ENCODE data around the gene RBM4.
A peak's percentile ranks its signal among the peaks of the same experiment; 100 is the strongest.

Gene RBM4

DNA sequence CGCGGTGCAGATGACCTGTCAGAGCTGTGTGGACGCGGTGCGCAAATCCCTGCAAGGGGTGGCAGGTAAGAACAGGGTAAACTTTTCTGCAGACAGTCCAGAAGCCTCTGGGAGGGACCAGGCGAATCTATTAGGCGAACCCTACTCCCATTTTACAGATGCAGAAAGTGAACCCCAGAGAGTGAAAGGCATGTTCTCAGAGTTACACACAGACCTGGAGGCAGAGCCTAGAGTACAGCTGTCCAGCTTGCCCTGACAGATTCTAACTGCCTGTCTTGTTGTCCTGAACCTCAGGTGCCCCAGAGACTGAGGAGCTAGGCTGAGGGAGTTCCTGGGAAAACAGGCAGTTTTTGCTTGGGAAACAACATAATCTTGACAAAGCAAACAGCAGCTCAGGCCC lies 44.9 kb upstream of the RBM4 start:
- no peaks in the 10 kb centered on the region for H3K36me3 ChIP-seq (ENCODE audit: control insufficient read depth, low read length)
- H3K9me2 ChIP-seq (replicated peaks; ENCODE audit: control insufficient read depth, low read length) = no peaks in the 10 kb centered on the region
- no peaks in the 10 kb centered on the region for H4K20me1 ChIP-seq (ENCODE audit: control insufficient read depth, insufficient read depth, low read depth, low read length)
- H3K27ac ChIP-seq (ENCODE audit: low read depth, low read length) = no peak overlapping the region
- H3F3A ChIP-seq (ENCODE audit: control insufficient read depth, insufficient read depth) = no peaks in the 10 kb centered on the region
- no peak for TF ChIP-seq EZH2phosphoT487 (IDR thresholded peaks at IDR 0.05; ENCODE audit: borderline replicate concordance, low read length)
- TF ChIP-seq, protein P1, sequence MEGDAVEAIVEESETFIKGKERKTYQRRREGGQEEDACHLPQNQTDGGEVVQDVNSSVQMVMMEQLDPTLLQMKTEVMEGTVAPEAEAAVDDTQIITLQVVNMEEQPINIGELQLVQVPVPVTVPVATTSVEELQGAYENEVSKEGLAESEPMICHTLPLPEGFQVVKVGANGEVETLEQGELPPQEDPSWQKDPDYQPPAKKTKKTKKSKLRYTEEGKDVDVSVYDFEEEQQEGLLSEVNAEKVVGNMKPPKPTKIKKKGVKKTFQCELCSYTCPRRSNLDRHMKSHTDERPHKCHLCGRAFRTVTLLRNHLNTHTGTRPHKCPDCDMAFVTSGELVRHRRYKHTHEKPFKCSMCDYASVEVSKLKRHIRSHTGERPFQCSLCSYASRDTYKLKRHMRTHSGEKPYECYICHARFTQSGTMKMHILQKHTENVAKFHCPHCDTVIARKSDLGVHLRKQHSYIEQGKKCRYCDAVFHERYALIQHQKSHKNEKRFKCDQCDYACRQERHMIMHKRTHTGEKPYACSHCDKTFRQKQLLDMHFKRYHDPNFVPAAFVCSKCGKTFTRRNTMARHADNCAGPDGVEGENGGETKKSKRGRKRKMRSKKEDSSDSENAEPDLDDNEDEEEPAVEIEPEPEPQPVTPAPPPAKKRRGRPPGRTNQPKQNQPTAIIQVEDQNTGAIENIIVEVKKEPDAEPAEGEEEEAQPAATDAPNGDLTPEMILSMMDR (IDR thresholded peaks at IDR 0.05; ENCODE audit: low read depth, low read length, poor library complexity, severe bottlenecking) = no peak
- no peaks in the 10 kb centered on the region for H3K9me3 ChIP-seq (ENCODE audit: control insufficient read depth, insufficient read depth, low read length)
- peaks cover 27% of the 10 kb centered on the region for H3K4me1 ChIP-seq (ENCODE audit: control insufficient read depth, low read length)
- H3K27me3 ChIP-seq (ENCODE audit: control insufficient read depth, low read length) = 0 out of 2 replicates have a peak, but pooled peaks cover 4% of the 10 kb centered on the region
- H3K4me3 ChIP-seq (ENCODE audit: low read length) = peak overlapping the region; percentile 99
- peak overlapping the region; percentile 99 for H3K4me2 ChIP-seq (ENCODE audit: low read length)
- H3K79me2 ChIP-seq (ENCODE audit: control insufficient read depth, low read length) = peaks cover 20% of the 10 kb centered on the region

DNA sequence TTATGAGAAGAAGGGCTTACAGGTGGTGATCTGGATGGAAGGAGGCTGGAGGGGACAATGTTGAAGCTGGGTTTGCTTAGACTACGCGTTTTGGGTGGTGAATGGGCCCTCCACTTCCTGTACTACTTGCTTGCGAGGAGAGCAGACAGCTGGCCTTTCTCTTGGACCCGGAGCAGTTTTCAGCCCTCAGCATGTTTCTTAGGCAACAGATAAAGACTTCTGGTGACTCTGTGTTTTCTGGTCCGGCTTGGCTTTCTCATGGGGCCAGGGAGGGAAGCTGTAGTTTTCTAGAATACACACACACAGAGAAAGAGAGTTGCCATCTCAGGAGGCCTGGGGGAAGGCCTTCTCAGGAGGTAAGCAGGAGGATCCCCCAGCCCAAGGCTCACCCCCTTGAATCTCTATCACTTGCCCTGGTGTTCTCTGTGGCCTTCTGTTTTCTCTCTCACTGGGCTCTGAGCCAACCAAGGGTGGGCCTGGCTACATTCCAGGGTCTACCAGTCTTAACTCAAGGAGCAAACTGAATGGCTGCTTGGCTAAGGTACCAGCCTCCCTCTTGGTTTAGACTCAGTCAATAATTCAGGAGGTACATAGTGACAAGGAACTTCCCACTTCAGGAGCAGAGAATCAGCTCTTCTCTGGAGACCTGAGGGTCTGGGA lies 43.1 kb upstream of the RBM4 start:
- Histone ChIP-seq H3K79me2 (ENCODE audit: control insufficient read depth, low read length) (peaks cover 20% of the 10 kb centered on the region), H3K4me2 (ENCODE audit: low read length) (0 out of 2 replicates have a peak overlapping the region, but pooled peaks have one; percentile 4), H3K9me2 (replicated peaks; ENCODE audit: control insufficient read depth, low read length) (no peaks in the 10 kb centered on the region), H3K27ac (ENCODE audit: low read depth, low read length) (no peak overlapping the region), H3K4me3 (ENCODE audit: low read length) (no peak overlapping the region), H3K4me1 (ENCODE audit: control insufficient read depth, low read length) (peaks cover 36% of the 10 kb centered on the region), H3K27me3 (ENCODE audit: control insufficient read depth, low read length) (0 out of 2 replicates have a peak, but pooled peaks cover 4% of the 10 kb centered on the region), H4K20me1 (ENCODE audit: control insufficient read depth, insufficient read depth, low read depth, low read length) (no peaks in the 10 kb centered on the region), H3K9me3 (ENCODE audit: control insufficient read depth, insufficient read depth, low read length) (no peaks in the 10 kb centered on the region), H3K36me3 (ENCODE audit: control insufficient read depth, low read length) (peaks cover 13% of the 10 kb centered on the region), H3F3A (ENCODE audit: control insufficient read depth, insufficient read depth) (no peaks in the 10 kb centered on the region)
- no peak for TF ChIP-seq EZH2phosphoT487 (IDR thresholded peaks at IDR 0.05; ENCODE audit: borderline replicate concordance, low read length)
- TF ChIP-seq, protein P1 (IDR thresholded peaks at IDR 0.05; ENCODE audit: low read depth, low read length, poor library complexity, severe bottlenecking) = no peak

DNA sequence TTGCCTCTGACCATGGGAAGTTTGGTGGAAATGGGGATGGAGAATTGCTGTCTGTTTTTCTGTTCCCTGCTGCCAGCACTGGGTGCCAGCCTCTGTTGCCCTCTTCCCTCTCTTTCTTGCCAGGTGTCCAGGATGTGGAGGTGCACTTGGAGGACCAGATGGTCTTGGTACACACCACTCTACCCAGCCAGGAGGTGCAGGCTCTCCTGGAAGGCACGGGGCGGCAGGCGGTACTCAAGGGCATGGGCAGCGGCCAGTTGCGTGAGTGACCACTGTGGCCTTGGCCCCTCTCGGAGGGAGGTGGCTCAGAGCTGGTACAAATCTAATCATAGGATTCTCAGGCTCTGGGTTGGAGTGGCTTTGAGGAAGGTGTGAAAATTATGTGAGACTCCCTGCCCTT lies 39.5 kb upstream of the RBM4 start:
- H3K79me2 ChIP-seq (ENCODE audit: control insufficient read depth, low read length) = peaks cover 10% of the 10 kb centered on the region
- H3K27ac ChIP-seq (ENCODE audit: low read depth, low read length) = no peak overlapping the region

More for the DNA sequence above, 39.5 kb upstream of the RBM4 start:
- no peaks in the 10 kb centered on the region for H3F3A ChIP-seq (ENCODE audit: control insufficient read depth, insufficient read depth)
- H3K27me3 ChIP-seq (ENCODE audit: control insufficient read depth, low read length) = no peaks in the 10 kb centered on the region
- no peaks in the 10 kb centered on the region for H3K9me3 ChIP-seq (ENCODE audit: control insufficient read depth, insufficient read depth, low read length)
- H3K9me2 ChIP-seq (replicated peaks; ENCODE audit: control insufficient read depth, low read length) = no peaks in the 10 kb centered on the region
- peaks cover 31% of the 10 kb centered on the region for H3K4me1 ChIP-seq (ENCODE audit: control insufficient read depth, low read length)
- no peak overlapping the region for H3K4me2 ChIP-seq (ENCODE audit: low read length)
- no peaks in the 10 kb centered on the region for H4K20me1 ChIP-seq (ENCODE audit: control insufficient read depth, insufficient read depth, low read depth, low read length)
- peaks cover 21% of the 10 kb centered on the region for H3K36me3 ChIP-seq (ENCODE audit: control insufficient read depth, low read length)
- no peak overlapping the region for H3K4me3 ChIP-seq (ENCODE audit: low read length)
- no peak for TF ChIP-seq EZH2phosphoT487 (IDR thresholded peaks at IDR 0.05; ENCODE audit: borderline replicate concordance, low read length)
- TF ChIP-seq, protein P1 (IDR thresholded peaks at IDR 0.05; ENCODE audit: low read depth, low read length, poor library complexity, severe bottlenecking) = no peak
